Myocyte (in vitro differentiated cells): ENCODE results near the gene RTL9. TPM values are rescaled to one million over a fixed set of nuclear protein-coding genes. Genes with fewer than 3 reads are reported as not detected.
"Not testable (repeated sequence)": the region's sequence is repeated elsewhere in the genome, so short reads cannot be mapped to it uniquely, and the experiment has no call there.

Source experiments
- DNase-seq: peaks from one replicate; pipeline ENCODE4 v3.0.0-alpha.2; 2012; ENCODE audit warnings: low read depth
- total RNA-seq: library from RNA; depleted of rRNA; stranded (reverse); fragments of >200 nt; gene quantifications from 2 replicates; pipeline ENCODE4 v1.2.3, GENCODE V29; 2014

The RTL9 gene
- total RNA-seq, 1 donor from 2014 or later = 1.2 TPM

DNA sequence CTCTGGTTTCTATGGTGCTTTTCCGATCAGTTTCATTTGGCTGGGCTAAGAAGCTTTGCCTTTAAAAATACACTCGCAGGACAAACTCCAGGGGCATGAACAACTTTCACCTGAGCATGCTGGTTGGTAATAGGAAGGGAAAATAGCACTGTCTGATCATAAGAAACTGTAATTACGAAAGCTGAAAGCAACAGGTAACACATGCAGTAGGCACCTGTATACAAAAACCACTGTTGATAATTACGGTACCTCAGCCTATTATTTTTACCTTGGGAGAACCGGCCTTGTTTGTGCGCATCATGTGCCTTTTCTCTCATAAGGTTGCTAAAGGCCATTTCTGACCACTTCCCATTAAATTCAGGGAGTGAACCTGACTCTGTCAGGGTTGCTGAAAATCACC lies 45.7 kb downstream of the RTL9 start:
- DNase-seq = no peak

GRCh38 chrX:110406250-110406649 lies 47.6 kb downstream of the RTL9 start:
- not testable (repeated sequence) for DNase-seq

DNA sequence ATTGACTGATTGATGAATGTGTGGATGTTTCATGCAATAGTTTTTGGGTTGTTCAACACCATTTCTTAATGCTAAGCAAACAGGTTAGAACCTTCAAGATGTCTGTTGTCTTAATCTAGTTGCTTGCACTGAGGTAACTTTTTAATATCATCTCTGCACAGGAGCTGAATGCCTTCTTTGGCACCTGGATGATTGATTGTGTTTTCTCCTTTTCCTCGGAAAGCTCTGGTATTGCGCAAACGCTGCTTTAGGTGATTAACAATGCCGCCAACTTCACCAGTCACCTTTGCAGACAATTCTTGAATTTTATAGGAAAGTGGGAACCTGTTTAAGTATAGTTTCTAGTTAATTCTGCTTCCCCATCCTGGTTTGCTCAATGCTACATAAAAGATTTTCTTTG lies 48.2 kb downstream of the RTL9 start:
- DNase-seq = no peak

DNA sequence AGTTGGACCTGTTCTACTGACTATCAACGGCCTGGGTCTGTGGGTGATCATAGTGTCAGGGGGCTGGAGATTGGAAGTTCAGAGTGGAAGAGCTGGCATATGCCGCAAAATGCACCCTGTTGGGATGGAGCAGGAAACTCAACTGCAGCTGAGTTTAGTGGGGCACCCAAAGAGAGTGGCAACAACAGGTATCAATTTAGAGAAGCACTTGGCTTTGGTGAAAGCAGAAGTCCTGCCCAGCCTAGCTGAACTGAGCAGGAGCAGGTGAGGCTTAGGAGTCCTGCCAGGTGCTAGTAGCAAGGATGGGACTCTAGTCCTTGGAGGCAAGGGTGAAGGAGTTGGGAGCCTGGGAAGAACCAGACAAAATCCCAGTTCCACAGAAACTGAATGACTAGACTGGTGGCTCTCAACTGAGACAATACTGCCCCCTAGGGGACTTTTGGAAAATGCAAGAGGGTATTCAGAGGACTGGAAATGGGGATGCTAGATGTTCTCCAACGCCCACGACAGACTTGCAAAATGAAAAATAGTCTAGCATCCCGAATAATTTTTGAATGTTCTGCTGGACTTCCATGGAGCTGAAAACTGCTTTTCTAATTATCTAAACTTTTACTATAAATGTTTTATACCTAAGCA lies 49.4 kb downstream of the RTL9 start:
- DNase-seq = peak; percentile 78

Other genes with a start within 250 kb of the RTL9 start
- gene AMMECR1, start 40.8 kb upstream of the RTL9 start, total RNA-seq = 12.5 and 17.4 TPM in 2 replicates